GM23338 (cell line): ENCODE results near the gene SMG7. TPM values are rescaled to one million over a fixed set of nuclear protein-coding genes. Genes with fewer than 3 reads are reported as not detected.

Source experiments
- ATAC-seq: fragments of 200-7000 bp; cut with Tn5 transposase; 3 replicates; pipeline ENCODE4 v1.9.1; 2020
- DNase-seq: peaks from one replicate; pipeline ENCODE4 v3.0.0-alpha.2; 2015; ENCODE audit warnings: low spot score
- H2AFZ ChIP-seq: fragments of 200-600 bp; sonication (generic); 2 replicates; pipeline ENCODE4 v1.8.0; 2016; ENCODE audit warnings: antibody characterized with exemption, mild to moderate bottlenecking, moderate library complexity
- H3F3A ChIP-seq: fragments of 200-600 bp; sonication (generic); replicated peaks from 2 replicates; pipeline ENCODE4 v1.8.0; 2017; ENCODE audit warnings: antibody characterized with exemption, mixed run types, low read depth
- H3K27ac ChIP-seq: fragments of 200-600 bp; sonication (generic); 2 replicates; pipeline ENCODE4 v1.6.1; 2016; ENCODE audit warnings: low read depth
- H3K27me3 ChIP-seq: fragments of 200-600 bp; sonication (generic); 2 replicates; pipeline ENCODE4 v1.8.0; 2016; ENCODE audit warnings: mild to moderate bottlenecking, mixed run types, moderate library complexity; ENCODE audit not compliant: insufficient read depth
- H3K36me3 ChIP-seq: fragments of 200-600 bp; sonication (generic); 2 replicates; pipeline ENCODE4 v1.8.0; 2016; ENCODE audit warnings: mild to moderate bottlenecking; ENCODE audit not compliant: insufficient read depth
- H3K4me1 ChIP-seq: fragments of 200-600 bp; sonication (generic); 2 replicates; pipeline ENCODE4 v1.8.0; 2016; ENCODE audit warnings: mild to moderate bottlenecking, moderate library complexity; ENCODE audit not compliant: insufficient read depth
- H3K4me2 ChIP-seq: fragments of 200-600 bp; sonication (generic); 2 replicates; pipeline ENCODE4 v1.7.1; 2017; ENCODE audit warnings: mixed run types
- H3K4me3 ChIP-seq: fragments of 200-600 bp; sonication (generic); 2 replicates; pipeline ENCODE4 v1.6.1; 2016; ENCODE audit warnings: mixed run types
- H3K79me2 ChIP-seq: fragments of 200-600 bp; sonication (generic); replicated peaks from 2 replicates; pipeline ENCODE4 v1.8.0; 2017; ENCODE audit warnings: mild to moderate bottlenecking; ENCODE audit not compliant: insufficient read depth
- H3K9me2 ChIP-seq: fragments of 200-600 bp; sonication (generic); 2 replicates; pipeline ENCODE4 v1.8.0; 2017; ENCODE audit not compliant: insufficient read depth
- H4K20me1 ChIP-seq: fragments of 200-600 bp; sonication (generic); replicated peaks from 2 replicates; pipeline ENCODE4 v1.8.0; 2017; ENCODE audit warnings: mild to moderate bottlenecking; ENCODE audit not compliant: insufficient read depth
- H3K27ac Mint-ChIP-seq: 2 replicates; pipeline ENCODE4 v1.8.0; 2020; ENCODE audit warnings: inconsistent platforms, mild to moderate bottlenecking, moderate library complexity, mixed read lengths
- H3K27me3 Mint-ChIP-seq: 3 replicates; pipeline ENCODE4 v1.8.0; 2022; ENCODE audit warnings: low read depth, mild to moderate bottlenecking, moderate library complexity, mixed read lengths, inconsistent platforms; ENCODE audit not compliant: insufficient read depth, poor library complexity
- H3K36me3 Mint-ChIP-seq: 3 replicates; pipeline ENCODE4 v1.8.0; 2021; ENCODE audit warnings: low read depth, mild to moderate bottlenecking, inconsistent platforms, moderate library complexity, mixed read lengths
- H3K4me1 Mint-ChIP-seq: 3 replicates; pipeline ENCODE4 v1.8.0; 2020; ENCODE audit warnings: mild to moderate bottlenecking, inconsistent platforms, mixed read lengths
- H3K4me3 Mint-ChIP-seq: 3 replicates; pipeline ENCODE4 v1.8.0; 2021; ENCODE audit warnings: moderate library complexity, mild to moderate bottlenecking, inconsistent platforms, mixed read lengths
- H3K9me3 Mint-ChIP-seq: 3 replicates; pipeline ENCODE4 v1.8.0; 2020; ENCODE audit warnings: moderate library complexity, mild to moderate bottlenecking, inconsistent platforms, mixed read lengths
- CTCF ChIP-seq, 2 experiments: fragments of 200-600 bp in 1 of 2; sonication (generic) in 1 of 2; conservative IDR thresholded peaks; 2 replicates each; pipeline versions ENCODE4 v1.5.1 to v1.6.1; 2016 to 2017; ENCODE audit warnings: antibody characterized with exemption in 2 of 2, low read depth in 2 of 2, mild to moderate bottlenecking in 2 of 2, moderate library complexity in 1 of 2
- EZH2 ChIP-seq: fragments of 200-600 bp; sonication (generic); IDR thresholded peaks from one replicate; pipeline ENCODE4 v1.8.0; 2017; ENCODE audit warnings: antibody characterized with exemption, mild to moderate bottlenecking, low read depth; ENCODE audit not compliant: unreplicated experiment
- EZH2phosphoT487 ChIP-seq: fragments of 200-600 bp; sonication (generic); IDR thresholded peaks from one replicate; pipeline ENCODE4 v1.8.1; 2018; ENCODE audit warnings: antibody characterized with exemption; ENCODE audit not compliant: unreplicated experiment
- POLR2AphosphoS5 ChIP-seq: IDR thresholded peaks from 2 replicates; pipeline ENCODE4 v1.6.1; 2016; ENCODE audit warnings: antibody characterized with exemption, low read depth
- REST ChIP-seq: IDR thresholded peaks from one replicate; pipeline ENCODE4 v1.6.1; 2018; ENCODE audit warnings: antibody characterized with exemption; ENCODE audit not compliant: unreplicated experiment
- ZNF114 ChIP-seq: fragments of 250-450 bp; sonication (Bioruptor Pico); IDR thresholded peaks from 2 replicates; pipeline ENCODE4 v1.5.0; 2020; ENCODE audit warnings: mild to moderate bottlenecking, moderate library complexity
- ZNF331 ChIP-seq: fragments of 250-450 bp; sonication (Bioruptor Pico); IDR thresholded peaks from 2 replicates; pipeline ENCODE4 v1.5.0; 2020; ENCODE audit warnings: low read depth, mild to moderate bottlenecking, moderate library complexity
- polyA plus RNA-seq: library from polyadenylated mRNA; unstranded; fragments of >200 nt; fragmentation: Nextera tagmentation; extraction: Ambion mirVana; gene quantifications from 2 replicates; pipeline ENCODE4 v1.2.1, GENCODE V29; 2016
- total RNA-seq: library from RNA; depleted of rRNA; stranded (reverse); fragments of >200 nt; shearing (Covaris generic); gene quantifications from 2 replicates; pipeline ENCODE4 v1.2.3, GENCODE V29; 2014
- TF ChIP-seq, protein P1 (sequence below): fragments of 250-450 bp; sonication (Bioruptor Pico); IDR thresholded peaks from 2 replicates; pipeline ENCODE4 v1.5.0; 2020; ENCODE audit warnings: mild to moderate bottlenecking, moderate library complexity

Gene SMG7
- total and polyA plus RNA-seq, 2 experiments from 2014 or later = 33.0 to 79.4 TPM

GRCh38 chr1:183600136-183600535 lies 127.8 kb downstream of the SMG7 start:
- peaks cover 4% of the 10 kb centered on the region for H3K27me3 Mint-ChIP-seq
- H3F3A ChIP-seq = no peaks in the 10 kb centered on the region
- ATAC-seq = no peak
- no peaks in the 10 kb centered on the region; the same call in 2 of the 3 replicates for H3K9me3 Mint-ChIP-seq
- no peak for DNase-seq
- no peak overlapping the region for H3K4me2 ChIP-seq
- H2AFZ ChIP-seq = no peak overlapping the region
- H3K27me3 ChIP-seq = no peaks in the 10 kb centered on the region
- TF ChIP-seq EZH2phosphoT487 = no peak
- TF ChIP-seq ZNF114 (CRISPR knock-in tag) = no peak
- TF ChIP-seq, protein P1, sequence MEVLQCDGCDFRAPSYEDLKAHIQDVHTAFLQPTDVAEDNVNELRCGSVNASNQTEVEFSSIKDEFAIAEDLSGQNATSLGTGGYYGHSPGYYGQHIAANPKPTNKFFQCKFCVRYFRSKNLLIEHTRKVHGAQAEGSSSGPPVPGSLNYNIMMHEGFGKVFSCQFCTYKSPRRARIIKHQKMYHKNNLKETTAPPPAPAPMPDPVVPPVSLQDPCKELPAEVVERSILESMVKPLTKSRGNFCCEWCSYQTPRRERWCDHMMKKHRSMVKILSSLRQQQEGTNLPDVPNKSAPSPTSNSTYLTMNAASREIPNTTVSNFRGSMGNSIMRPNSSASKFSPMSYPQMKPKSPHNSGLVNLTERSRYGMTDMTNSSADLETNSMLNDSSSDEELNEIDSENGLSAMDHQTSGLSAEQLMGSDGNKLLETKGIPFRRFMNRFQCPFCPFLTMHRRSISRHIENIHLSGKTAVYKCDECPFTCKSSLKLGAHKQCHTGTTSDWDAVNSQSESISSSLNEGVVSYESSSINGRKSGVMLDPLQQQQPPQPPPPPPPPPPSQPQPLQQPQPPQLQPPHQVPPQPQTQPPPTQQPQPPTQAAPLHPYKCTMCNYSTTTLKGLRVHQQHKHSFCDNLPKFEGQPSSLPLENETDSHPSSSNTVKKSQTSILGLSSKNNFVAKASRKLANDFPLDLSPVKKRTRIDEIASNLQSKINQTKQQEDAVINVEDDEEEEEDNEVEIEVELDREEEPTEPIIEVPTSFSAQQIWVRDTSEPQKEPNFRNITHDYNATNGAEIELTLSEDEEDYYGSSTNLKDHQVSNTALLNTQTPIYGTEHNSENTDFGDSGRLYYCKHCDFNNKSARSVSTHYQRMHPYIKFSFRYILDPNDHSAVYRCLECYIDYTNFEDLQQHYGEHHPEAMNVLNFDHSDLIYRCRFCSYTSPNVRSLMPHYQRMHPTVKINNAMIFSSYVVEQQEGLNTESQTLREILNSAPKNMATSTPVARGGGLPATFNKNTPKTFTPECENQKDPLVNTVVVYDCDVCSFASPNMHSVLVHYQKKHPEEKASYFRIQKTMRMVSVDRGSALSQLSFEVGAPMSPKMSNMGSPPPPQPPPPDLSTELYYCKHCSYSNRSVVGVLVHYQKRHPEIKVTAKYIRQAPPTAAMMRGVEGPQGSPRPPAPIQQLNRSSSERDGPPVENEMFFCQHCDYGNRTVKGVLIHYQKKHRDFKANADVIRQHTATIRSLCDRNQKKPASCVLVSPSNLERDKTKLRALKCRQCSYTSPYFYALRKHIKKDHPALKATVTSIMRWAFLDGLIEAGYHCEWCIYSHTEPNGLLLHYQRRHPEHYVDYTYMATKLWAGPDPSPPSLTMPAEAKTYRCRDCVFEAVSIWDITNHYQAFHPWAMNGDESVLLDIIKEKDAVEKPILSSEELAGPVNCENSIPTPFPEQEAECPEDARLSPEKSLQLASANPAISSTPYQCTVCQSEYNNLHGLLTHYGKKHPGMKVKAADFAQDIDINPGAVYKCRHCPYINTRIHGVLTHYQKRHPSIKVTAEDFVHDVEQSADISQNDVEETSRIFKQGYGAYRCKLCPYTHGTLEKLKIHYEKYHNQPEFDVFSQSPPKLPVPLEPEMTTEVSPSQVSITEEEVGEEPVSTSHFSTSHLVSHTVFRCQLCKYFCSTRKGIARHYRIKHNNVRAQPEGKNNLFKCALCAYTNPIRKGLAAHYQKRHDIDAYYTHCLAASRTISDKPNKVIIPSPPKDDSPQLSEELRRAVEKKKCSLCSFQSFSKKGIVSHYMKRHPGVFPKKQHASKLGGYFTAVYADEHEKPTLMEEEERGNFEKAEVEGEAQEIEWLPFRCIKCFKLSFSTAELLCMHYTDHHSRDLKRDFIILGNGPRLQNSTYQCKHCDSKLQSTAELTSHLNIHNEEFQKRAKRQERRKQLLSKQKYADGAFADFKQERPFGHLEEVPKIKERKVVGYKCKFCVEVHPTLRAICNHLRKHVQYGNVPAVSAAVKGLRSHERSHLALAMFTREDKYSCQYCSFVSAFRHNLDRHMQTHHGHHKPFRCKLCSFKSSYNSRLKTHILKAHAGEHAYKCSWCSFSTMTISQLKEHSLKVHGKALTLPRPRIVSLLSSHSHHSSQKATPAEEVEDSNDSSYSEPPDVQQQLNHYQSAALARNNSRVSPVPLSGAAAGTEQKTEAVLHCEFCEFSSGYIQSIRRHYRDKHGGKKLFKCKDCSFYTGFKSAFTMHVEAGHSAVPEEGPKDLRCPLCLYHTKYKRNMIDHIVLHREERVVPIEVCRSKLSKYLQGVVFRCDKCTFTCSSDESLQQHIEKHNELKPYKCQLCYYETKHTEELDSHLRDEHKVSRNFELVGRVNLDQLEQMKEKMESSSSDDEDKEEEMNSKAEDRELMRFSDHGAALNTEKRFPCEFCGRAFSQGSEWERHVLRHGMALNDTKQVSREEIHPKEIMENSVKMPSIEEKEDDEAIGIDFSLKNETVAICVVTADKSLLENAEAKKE (CRISPR knock-in tag) = no peak
- no peak for TF ChIP-seq ZNF331 (CRISPR knock-in tag)
- TF ChIP-seq EZH2 = no peak
- TF ChIP-seq POLR2AphosphoS5 = no peak
- no peak for TF ChIP-seq REST
- no peak for TF ChIP-seq CTCF (conservative IDR thresholded peaks at IDR 0.05; ENCODE audit: low read depth in 2 of 2)
- H3K36me3 Mint-ChIP-seq = no peaks in the 10 kb centered on the region
- H3K36me3 ChIP-seq = no peaks in the 10 kb centered on the region
- H3K9me2 ChIP-seq = 0 out of 2 replicates have a peak, but pooled peaks cover 8% of the 10 kb centered on the region
- H3K27ac Mint-ChIP-seq = no peak overlapping the region
- no peaks in the 10 kb centered on the region for H3K4me1 Mint-ChIP-seq
- no peak overlapping the region for H3K4me3 ChIP-seq
- no peak overlapping the region for H3K27ac ChIP-seq
- H3K79me2 ChIP-seq = no peaks in the 10 kb centered on the region
- H3K4me3 Mint-ChIP-seq = no peak overlapping the region
- H4K20me1 ChIP-seq = no peaks in the 10 kb centered on the region
- H3K4me1 ChIP-seq = no peaks in the 10 kb centered on the region
